Glomerular endothelial cell (primary cell): ENCODE data around the gene CEP63. TPM values are rescaled to one million over a fixed set of nuclear protein-coding genes. Genes with fewer than 3 reads are reported as not detected.
"Not testable (repeated sequence)": the region's sequence is repeated elsewhere in the genome, so short reads cannot be mapped to it uniquely, and the experiment has no call there.

Source experiments
- DNase-seq: peaks from one replicate; pipeline ENCODE4 v3.0.0-alpha.2; 2011; ENCODE audit warnings: low read depth, low spot score; ENCODE audit errors: extremely low read depth
- total RNA-seq: library from RNA; depleted of rRNA; stranded (reverse); fragments of >200 nt; gene quantifications from 2 replicates; pipeline ENCODE4 v1.2.3, GENCODE V29; 2015

CEP63 gene
- total RNA-seq, 1 donor from 2014 or later = 17.0 TPM

DNA sequence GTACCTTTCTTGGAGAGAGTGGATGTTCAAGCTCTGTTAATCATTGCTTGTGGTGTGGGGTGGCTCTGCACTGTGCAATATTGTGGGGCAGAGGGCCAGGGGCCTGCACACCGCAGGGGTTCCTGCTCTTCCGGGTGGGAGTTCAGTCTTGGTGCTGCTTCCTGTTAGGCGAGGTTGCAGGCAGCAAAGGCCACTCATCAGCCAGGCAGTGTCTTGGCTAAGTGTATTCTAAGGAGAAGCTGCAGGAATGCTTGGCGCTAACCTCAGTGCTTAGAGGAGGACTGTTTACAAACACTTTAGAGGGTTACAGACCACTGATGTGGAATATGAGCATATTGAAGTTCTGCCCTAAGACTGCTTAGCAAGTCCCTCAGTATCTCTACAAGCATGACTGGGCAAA is 81.7 kb downstream of the CEP63 start:
- DNase-seq = no peak

DNA sequence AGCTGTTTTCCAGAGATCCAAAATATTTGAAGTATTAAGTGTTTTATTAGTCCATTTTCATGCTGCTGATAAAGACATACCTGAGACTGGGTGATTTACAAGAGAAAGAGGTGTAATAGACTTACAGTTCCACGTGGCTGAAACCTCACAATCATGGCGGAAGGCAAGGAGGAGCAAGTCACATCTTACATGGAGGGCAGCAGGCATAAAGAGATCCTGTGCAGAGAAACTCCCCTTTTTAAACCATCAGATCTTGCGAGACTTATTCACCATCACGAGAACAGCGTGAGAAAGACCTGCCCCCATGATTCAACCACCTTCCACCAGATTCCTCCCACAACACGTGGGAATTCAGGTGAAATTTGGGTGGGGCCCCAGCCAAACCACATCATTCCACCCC is 82.9 kb downstream of the CEP63 start:
- DNase-seq = no peak

DNA sequence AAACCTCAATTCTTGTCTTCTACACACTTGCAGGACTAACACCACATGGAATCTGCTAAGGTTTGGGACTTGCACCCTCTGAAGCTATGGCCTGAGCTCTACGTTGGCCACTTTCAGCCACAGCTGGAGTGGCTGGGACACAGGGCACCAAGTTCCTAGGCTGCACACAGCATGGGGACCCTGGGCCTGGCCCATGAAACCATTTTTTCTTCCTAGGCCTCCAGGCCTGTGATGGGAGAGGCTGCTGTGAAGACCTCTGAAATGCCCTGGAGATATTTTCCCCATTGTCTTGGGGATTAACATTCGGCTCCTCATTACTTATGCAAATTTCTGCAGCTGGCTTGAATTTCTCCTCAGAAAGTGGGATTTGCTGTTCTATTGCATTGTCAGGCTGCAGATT is 84.0 kb downstream of the CEP63 start:
- not testable (repeated sequence) for DNase-seq

DNA sequence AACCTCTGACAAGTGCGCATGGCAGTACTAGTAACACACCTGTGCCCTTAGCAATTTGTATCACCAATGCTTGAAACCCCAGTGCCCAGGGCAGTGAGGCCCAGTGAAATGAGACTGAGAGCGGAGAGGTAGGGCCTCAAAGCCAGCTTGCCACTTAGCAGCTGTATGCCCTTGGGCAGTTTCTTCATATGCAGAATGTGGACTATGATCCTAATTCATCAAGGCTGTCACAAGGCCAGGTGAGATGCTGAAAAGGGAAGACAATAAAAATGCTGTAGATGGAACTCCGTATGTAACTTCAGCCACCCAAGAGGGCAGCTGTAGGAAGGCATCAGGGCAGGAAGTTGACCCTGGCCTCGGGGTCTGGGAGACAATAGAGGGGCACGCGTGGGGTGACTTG is 90.6 kb downstream of the CEP63 start:
- no peak for DNase-seq

DNA sequence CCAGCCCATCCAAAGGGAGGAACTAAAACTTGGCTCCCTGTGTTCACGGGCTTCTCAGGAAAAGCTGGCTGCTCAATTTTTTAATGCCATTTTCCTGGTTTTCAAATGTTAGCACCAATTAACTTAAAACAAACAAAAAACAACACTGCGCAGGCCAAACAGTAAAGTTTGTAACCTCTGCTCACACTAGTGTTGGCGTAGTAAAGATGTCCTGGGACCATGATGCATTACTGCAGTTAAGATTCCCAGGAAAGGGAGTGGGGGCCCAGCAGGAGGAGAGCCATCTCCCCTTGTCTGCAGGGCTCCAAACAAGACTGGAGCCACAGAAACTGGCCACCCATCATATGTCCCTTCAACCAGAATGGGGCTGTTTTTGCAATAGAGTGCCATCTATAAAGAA is 91.0 kb downstream of the CEP63 start:
- no peak for DNase-seq

DNA sequence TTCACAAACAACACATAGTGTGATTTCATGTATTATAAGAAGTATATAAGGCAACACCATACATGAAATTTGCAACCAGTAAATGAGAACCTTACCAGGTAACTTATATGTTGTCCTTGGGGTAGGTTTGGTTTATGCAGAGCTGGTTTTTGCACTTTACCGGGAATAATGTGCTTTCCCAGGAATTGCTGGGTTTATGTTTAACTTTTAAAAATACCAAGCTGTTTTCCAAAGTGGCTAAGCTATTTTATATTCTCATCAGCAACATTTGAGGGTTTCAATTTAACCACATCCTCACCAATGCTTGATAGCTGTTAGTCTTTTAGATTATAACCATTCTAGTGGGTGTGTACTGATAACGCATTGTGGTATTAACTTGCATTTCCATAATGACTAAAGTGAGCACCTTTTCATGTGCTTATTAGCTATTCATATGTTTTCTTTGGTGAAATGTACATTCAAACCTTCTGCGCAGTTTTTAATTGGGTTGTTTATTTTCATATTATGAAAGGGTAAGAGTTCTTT is 93.3 kb downstream of the CEP63 start:
- DNase-seq = no peak

DNA sequence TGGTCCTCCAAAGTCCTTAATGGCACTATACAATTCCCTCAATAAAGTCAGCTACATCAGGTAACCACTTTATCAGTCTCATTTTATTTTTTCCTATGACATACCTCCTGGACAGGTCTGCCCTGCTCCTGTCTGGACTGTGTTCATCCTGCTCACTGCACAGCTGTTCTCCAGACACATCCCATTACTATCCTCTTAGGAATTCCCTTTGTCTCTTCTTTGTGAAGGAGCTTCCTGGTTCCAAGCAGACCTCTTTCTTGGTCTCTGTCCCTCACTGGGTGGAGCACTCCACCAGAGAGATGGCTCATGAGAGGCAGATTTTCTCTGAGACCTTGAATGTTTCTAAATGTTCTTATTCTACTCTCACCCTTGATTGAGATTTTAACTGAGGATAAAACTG is 104.9 kb downstream of the CEP63 start:
- no peak for DNase-seq

DNA sequence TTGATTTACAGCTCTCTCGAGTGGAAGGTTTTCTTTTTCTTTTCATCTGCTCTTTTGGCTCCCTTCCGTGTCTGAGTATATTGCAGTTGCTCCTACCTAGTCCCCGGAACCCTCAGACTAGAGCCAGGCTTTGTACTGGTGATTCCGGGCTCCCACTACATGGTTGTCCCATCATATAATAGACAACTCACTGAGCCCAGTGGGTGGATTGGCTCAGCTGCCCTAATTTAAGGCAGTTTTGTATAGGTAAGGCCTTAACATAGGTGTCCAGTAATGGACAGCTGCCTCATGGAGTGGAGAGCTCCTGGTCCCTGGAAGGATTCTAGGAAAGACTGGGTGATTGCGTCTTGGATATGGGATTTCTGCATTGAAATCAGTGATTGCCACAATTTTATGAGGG is 106.9 kb downstream of the CEP63 start:
- DNase-seq = no peak

DNA sequence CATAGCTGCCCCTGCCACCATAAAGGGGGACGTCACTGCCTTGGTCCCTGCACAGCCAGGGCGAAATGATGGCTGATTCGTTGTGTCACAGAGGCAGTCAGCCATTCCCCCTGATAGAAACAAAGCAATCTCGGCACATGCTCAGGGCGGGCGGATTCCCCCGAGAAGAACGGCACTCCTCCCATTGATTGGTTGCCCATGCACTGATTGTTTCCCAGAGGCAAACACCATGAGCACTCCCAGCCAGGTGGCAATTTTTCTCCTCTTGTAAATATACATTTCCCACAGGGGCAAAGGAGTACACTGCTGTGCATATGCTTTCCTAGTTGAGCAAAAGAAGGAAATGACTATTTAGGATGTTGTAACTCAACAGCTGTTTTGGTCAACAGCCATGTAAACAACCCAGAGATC is 108.5 kb downstream of the CEP63 start:
- no peak for DNase-seq

DNA sequence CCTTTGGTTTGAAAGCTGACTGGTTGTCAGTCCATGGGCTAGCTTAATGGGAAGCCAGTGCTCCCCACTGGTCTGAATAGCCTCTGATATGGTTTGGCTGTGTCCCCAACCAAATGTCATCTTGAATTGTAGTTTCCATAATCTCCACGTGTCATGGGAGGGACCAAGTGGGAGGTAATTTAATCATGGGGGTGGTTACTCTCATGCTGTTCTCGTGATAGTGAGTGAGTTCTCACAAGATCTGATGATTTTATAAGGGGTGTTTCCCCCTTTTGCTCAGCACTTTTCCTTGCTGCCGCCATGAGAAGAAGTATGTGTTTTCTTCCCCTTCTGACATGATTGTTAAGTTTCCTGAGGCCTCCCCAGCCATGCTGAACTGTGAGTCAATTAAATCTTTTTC is 109.1 kb downstream of the CEP63 start:
- DNase-seq = not testable (repeated sequence)

DNA sequence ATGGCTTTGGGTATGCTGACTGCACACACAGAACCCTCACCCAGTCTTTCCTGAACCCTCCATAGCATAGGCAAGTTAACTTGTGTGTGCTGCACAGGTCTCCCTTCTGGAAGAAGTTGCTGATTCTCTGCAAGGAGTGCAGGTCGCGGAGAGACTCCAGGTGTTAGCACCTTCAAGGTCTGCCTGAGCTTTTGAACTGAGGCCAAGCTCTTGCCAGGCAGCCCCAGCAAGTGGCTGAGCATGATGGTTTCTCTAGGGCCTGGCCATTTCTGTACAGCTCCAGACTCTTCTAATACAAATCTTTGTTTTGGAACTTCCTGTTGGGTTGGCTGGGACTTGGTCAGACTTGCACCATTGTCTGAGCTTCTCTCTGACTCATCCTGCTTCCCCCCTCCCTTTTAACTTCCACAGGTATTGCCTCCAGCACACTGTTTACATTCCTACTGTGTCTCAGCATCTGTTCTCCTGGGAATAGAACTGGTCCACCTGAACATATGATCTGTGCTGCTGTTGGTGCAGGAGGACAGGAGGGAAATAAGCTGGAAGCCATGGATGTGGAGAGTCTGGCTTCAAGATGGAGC is 111.6 kb downstream of the CEP63 start:
- DNase-seq = no peak

DNA sequence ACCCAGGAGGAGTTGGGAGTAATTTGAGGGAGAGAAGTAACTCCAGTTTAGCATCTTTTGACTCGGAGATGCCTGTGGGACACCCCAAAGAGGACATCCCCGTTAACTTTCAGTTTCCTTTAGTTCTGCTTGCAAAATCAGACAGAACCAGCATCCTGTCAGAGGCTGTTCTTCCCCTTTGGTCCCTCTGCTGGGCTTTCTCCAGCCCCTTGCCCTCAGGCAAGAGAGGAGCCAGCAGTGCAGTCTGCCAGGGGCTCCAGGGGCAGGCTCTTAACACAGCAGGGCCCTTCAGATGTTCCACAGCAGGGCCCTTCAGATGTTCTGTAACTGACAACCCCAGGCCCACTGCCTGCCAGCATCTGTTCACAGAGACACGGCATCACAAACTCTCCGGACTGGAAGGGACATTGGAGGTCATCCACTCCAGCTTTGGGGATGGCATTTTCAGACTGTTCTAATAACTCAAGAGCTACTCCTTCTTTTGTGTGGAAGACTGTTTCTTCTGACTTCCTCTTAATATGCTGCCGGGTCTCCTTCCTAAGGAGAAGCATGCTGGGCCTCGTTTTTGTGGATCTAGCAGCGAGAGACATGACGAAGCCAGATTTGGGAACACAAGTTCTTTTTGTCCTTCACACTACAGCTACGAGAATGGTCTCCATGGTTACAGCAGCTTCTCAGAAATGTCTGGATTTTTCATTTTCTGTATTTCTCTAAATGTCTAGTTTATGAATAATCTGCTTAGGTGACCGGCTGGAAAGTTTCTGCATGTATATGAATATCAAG is 113.1 kb downstream of the CEP63 start:
- no peak for DNase-seq

DNA sequence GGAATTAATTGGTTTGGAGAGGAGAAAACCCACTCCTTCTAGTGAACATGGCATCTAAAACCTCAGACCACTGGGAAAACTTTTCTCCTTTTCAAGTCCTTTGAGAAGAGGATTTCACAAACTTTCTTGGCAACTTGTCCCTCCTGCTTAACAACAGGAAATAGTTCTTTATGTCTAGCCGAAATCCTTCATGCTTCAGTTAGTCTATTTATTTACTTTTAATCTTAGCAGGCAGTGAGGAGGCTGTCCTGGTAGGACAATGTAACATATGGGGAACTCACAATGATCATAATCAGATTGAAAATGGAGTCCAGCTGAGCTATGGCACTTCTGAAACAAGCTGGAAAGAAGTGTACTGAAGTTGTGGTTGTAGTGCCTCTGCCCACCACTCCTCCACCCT is 114.3 kb downstream of the CEP63 start:
- no peak for DNase-seq

DNA sequence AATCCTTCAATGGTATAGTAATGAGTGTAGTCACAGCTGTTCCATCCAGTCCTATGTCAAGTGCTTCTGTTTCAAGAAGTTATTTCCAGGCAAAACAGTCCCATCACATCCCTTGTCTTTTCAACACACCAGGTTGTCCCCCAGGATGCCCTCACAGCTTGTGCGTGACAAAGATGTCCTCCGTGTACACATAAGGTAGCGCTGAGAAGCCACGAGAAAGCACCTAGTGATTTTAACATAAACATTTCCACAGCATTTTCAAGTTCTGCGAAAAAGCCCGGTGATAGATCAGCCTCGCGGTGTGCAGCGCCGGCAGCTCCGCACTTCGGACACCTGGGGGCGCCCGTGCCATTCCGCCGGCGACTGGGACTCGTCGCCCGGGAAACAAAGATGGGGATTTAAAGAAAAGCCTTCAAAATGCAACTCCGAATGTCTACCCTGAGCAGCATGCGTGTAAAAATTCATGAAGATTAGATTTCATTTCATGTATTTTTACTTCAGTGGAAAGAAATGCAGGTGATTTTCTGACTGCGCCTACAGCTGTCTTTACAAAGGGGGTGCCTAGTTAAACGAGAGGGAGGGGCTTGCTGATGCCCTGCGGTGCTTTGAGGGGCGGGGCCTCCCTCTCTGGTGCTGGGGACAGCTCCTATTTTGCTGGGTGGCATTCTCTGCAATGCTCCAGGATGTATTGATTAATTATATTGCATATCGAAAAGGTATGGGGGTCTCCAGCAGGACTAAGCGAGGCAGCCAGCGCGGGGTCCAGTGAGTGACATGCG is 115.0 kb downstream of the CEP63 start:
- DNase-seq = no peak

DNA sequence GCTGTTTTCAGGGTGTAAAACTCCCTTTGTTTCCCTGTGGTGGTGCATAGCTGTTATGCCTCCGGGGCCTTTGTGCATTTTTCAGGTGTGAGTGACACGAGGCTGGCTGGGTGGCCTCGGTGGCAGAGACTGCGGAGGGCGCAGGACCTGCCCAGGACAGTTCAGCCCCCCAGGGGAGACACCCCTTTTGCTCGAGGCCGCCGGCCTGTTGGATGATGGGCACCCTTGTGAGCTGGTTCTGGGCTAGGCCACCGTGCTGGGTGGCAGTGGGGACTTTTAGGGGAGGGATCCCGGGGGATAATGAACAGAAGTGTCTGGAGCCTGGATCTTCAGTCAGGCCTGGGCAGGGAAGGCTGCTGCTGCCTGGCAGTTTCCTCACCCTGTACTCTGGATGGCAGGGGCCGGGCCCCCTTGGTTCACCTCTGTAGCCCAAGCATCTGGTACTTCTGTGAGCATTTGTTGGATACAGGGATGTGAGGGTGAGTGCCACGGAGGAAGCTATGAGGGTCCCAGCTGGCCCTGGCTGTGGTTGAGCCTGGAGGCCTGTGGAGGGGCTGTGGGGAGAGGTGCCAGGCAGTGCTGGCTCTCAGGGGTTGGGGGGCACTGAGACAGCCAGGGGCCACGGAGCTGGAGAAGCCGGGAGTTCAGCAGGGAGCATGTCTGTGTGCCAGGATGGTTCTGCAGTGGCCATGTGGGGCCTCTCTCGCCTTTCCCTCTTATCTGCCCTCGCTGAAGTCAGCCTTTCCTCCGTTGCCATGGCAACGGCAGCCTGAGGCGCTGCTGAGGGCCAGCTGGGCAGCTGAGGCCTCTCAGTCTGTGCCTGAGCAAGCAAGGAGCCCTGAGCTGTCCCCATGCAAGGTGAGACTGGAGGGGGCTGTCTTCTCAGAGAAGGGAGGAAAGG is 115.9 kb downstream of the CEP63 start:
- DNase-seq = no peak

DNA sequence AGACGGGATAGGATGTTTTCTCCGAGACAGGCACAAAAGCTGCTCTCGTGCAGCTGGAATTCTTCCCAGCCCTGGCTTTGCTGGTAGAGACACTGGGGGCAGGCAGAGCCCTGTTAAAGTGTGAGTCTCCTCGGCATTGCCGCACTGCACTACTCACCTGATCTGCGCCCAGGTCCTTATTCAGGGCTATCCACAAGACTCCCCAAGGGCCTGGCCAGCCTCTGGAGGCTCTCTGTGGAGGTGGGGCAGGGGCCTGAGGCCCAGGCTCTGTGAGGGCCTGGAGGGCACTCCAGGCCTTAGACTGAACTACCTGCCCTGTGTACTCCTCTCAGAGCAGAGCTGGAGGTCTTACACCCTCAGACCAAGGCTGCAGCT is 116.6 kb downstream of the CEP63 start:
- no peak for DNase-seq

DNA sequence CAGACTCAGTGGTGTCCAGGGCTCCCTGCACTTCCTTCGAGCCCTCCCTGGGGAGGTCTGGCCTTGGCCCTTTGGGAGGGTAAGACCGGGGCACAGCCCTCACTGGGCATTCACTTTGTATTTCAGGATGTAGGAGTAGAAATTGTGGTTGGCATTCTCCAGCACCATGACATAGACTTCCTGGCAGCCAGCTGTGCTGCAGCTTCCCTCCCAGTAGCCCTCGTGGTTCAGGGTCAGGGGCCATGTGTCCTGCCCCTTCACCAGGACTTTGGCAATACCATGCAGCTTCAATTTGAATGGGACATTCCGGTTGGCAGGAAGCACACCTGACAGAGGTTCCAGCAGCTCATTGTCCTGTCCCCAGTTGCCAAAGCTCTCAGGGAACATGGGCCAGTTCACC is 117.6 kb downstream of the CEP63 start:
- no peak for DNase-seq

DNA sequence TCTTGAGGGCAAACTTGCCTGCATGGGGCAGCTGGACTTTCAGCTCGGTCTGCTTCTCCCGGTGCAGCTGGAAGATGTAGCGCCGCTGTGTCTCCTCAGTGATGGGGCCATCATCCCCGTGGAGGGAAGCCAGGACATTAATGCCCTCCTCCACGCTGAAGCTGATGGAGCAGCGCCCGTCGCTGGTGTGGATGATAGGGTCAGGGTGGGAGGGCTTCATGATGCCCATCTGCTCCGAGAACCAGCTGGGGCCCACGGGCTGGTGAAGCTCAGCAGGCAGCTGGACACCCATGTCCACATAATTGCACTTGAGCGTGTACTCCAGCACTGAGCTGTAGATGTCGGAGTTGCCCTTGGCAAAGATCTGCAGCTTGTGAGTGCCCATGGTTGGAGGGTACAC is 118.1 kb downstream of the CEP63 start:
- DNase-seq = no peak

DNA sequence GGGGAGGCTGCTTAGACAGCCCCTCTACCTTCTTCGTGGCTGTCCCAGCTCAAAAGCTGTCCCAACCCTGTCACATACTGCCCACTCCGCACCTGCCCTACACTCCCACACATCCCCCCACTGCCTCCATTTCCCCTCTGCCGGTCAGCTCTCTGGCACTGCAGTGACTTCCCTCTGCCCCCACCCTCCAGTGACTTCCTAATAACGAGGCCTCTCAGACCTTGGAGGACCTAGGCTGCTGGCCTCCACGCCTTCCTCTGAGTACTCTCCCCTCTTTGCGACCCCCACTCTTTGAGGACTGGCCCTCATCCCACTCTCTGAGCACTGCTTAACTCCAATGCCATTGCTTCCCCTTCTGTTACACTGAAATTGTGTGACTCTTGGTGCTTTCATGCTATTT is 119.7 kb downstream of the CEP63 start:
- no peak for DNase-seq
